NT2/D1 (cell line): ENCODE results near the gene PAQR8.

ENCODE experiments used
- DNase-seq: peaks from one replicate; pipeline ENCODE4 v3.0.0-alpha.2; 2011; ENCODE audit warnings: low read depth, low spot score
- H3K27me3 ChIP-seq: 2 replicates; pipeline ENCODE4 v1.6.0; 2011; ENCODE audit warnings: mild to moderate bottlenecking; ENCODE audit not compliant: insufficient read length, insufficient read depth
- H3K36me3 ChIP-seq: 2 replicates; pipeline ENCODE4 v1.6.1; 2011; ENCODE audit warnings: mild to moderate bottlenecking, low read length, mixed read lengths; ENCODE audit not compliant: insufficient read depth, insufficient read length
- H3K4me1 ChIP-seq: 2 replicates; pipeline ENCODE4 v1.5.1; 2011; ENCODE audit not compliant: insufficient read depth, insufficient read length
- H3K4me3 ChIP-seq: 2 replicates; pipeline ENCODE4 v1.5.1; 2011; ENCODE audit warnings: low read depth; ENCODE audit not compliant: insufficient read length
- H3K9ac ChIP-seq: 2 replicates; pipeline ENCODE4 v1.6.0; 2011; ENCODE audit warnings: low read depth; ENCODE audit not compliant: insufficient read length
- H3K9me3 ChIP-seq: 2 replicates; pipeline ENCODE4 v1.5.1; 2011; ENCODE audit warnings: mild to moderate bottlenecking, low read length; ENCODE audit not compliant: insufficient read depth
- SUZ12 ChIP-seq: IDR thresholded peaks from 2 replicates; pipeline ENCODE4 v1.6.1; 2011; ENCODE audit not compliant: insufficient read length, insufficient read depth; ENCODE audit errors: extremely low read depth
- YY1 ChIP-seq: IDR thresholded peaks from 2 replicates; pipeline ENCODE4 v1.6.1; 2011; ENCODE audit not compliant: insufficient read length, insufficient read depth
- ZNF274 ChIP-seq: IDR thresholded peaks from 2 replicates; pipeline ENCODE4 v1.6.1; 2011; ENCODE audit warnings: mild to moderate bottlenecking, low read depth, low read length

PAQR8 gene

DNA sequence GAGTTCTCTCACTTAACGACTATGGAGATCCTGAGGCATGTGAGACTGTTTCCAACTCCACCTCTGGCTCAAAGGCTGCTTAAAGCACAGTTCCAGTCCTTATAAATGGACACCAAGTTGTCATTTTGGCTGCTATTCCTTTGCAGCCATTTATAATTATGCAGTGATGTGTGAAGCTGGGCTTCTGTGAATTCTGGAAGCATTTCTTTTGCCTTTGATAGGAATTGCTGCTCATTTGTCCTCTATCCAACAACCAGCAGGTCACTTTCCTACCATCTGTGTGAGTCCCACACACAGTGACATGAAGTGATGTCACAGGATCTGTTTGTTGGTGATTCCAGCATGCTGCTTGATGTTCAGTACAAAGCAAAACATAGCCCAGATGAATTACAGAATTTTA, 29.6 kb downstream of the PAQR8 start:
- H3K4me1 ChIP-seq, result no peaks in the 10 kb centered on the region
- H3K9ac ChIP-seq, result no peak overlapping the region
- peaks cover 10% of the 10 kb centered on the region; the same call in 1 of the 2 replicates for H3K9me3 ChIP-seq
- H3K4me3 ChIP-seq, result no peak overlapping the region
- H3K27me3 ChIP-seq, result no peaks in the 10 kb centered on the region
- DNase-seq, result no peak
- H3K36me3 ChIP-seq, result no peaks in the 10 kb centered on the region
- TF ChIP-seq SUZ12 (no peak), YY1 (no peak), ZNF274 (no peak)

DNA sequence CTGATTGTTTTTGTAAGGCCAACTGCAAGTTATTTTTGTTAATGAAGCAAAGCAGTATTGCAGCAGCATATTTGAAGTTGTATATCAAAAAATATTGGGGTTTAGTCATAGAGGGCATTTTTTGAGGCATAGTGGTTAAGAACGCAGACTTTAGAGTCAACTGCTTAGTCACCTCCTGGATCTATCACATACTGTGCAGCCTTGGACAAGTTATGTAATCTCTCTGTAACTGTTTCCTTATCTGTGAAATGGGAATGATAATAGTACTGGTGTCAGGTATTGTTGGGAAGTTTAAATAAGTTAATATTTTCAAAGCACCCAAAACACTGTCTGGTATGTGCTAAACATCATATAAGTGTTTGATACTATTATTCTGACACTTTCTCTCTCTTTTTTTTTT, 31.0 kb downstream of the PAQR8 start:
- H3K36me3 ChIP-seq, result no peaks in the 10 kb centered on the region
- H3K9ac ChIP-seq, result no peak overlapping the region
- no peak for DNase-seq
- H3K9me3 ChIP-seq, result no peaks in the 10 kb centered on the region; the same call in 1 of the 2 replicates
- H3K4me1 ChIP-seq, result no peaks in the 10 kb centered on the region
- H3K27me3 ChIP-seq, result no peaks in the 10 kb centered on the region
- H3K4me3 ChIP-seq, result no peak overlapping the region
- TF ChIP-seq YY1 (no peak), SUZ12 (no peak), ZNF274 (no peak)

DNA sequence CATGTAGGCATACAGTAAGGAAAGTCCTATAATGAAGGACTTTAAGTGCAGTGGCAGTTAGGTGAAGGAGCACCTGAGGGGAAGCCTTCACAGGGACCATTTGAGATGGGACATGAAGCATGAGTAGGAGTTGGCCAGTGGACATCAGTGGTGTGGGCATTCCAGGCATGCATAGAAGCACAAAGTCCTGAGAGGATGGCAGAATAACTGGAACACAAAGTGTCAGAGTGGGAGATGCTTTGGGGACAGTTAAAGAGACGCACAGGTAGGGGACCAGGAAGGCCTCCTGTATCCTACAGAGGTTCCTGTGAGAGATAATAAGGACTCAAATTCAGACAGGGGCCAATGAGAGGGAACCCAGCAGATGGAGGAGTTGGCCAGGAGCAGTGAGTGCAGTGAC, 31.8 kb downstream of the PAQR8 start:
- no peak for DNase-seq
- Histone ChIP-seq H3K9me3 (no peaks in the 10 kb centered on the region), H3K36me3 (no peaks in the 10 kb centered on the region), H3K4me3 (no peak overlapping the region), H3K4me1 (no peaks in the 10 kb centered on the region), H3K9ac (no peak overlapping the region), H3K27me3 (no peaks in the 10 kb centered on the region)
- TF ChIP-seq YY1 (no peak), SUZ12 (no peak), ZNF274 (no peak)

DNA sequence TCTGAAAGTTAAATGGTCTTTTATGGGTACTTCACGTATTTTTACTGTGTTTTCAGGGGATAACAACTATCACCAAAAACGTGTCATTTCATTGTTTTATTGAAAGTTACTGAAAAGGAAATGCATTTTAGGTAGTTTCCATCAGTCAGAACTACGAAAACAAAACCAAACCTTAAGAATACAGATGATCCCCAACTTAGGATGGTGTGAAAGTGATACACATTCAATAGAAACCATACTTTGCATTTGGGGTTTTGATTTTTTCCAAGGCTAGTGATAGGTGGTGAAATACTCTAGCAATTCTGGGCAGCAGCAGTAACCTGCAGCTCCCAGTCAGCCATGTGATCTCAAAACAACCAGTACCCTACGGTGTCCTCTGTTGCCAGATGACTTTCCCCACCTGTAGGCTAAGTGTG, 32.3 kb downstream of the PAQR8 start:
- no peak for DNase-seq
- TF ChIP-seq ZNF274 (no peak), SUZ12 (no peak), YY1 (no peak)
- Histone ChIP-seq H3K4me3 (no peak overlapping the region), H3K27me3 (no peaks in the 10 kb centered on the region), H3K9ac (no peak overlapping the region), H3K9me3 (no peaks in the 10 kb centered on the region), H3K36me3 (no peaks in the 10 kb centered on the region), H3K4me1 (no peaks in the 10 kb centered on the region)

DNA sequence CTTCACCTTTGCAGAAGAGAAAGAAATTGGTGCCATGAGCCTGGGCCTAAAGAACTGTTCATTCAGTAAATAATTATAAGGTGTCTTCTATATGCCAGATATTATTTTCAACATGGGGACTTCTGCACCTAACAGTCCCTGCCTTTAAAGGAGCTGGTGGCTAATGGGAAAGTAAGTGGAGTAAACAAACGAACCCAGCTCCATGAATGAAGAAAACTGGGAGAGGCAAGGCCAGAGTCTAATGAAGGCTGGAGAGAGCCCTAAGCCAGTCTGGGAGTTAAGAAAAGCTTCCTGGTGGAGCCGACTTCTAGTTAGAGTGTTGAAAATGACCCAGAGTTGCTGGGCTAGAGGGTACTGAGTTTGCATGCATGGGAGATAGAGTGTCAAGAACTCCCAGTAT, 34.0 kb downstream of the PAQR8 start:
- no peaks in the 10 kb centered on the region for H3K9me3 ChIP-seq
- no peak overlapping the region for H3K9ac ChIP-seq
- no peak for DNase-seq
- H3K4me1 ChIP-seq, result no peaks in the 10 kb centered on the region
- H3K36me3 ChIP-seq, result no peaks in the 10 kb centered on the region
- TF ChIP-seq ZNF274, result no peak
- TF ChIP-seq SUZ12, result no peak
- TF ChIP-seq YY1, result no peak
- H3K4me3 ChIP-seq, result no peak overlapping the region
- H3K27me3 ChIP-seq, result no peaks in the 10 kb centered on the region

DNA sequence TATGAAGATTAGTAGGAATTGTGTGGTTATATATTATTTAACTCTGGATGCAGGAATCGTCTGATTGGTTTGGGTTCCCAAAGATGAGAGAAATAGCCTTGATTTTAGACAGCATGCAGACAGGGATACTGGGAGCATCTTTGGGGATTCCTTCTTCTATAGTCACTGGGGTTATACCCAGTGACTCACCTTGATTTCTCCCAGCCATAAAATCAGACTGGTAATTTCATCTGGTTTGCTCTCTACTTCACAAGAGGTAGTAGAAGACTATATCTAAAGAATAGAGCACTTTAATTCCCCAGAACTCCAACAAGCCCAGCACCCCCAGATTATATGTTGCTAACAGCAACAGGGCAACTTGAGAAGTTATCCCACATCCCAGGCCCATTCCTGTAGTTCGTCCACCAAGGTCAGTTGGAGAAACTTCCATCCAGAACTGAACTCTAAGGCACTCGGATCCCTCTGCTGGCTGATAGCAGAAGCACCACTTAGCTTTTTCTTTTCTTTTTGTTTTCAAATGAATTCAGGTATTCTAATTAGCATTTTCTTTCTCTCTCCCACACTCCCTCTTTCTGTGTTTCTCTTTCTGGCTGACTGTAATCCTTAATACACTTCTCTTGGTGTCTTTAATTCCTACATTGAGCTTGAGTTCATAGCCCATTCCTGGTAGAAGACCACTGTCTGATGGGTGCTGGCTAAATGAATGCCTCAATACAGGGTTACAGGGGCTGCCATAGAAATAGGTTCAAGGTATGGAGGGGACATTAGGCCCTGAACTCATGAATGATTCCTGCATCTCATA, 37.8 kb downstream of the PAQR8 start:
- Histone ChIP-seq H3K36me3 (peaks cover 4% of the 10 kb centered on the region), H3K27me3 (no peaks in the 10 kb centered on the region), H3K4me3 (no peak overlapping the region), H3K4me1 (no peaks in the 10 kb centered on the region), H3K9ac (no peak overlapping the region), H3K9me3 (no peaks in the 10 kb centered on the region)
- TF ChIP-seq SUZ12, result no peak
- no peak for TF ChIP-seq YY1
- no peak for TF ChIP-seq ZNF274
- DNase-seq, result no peak

DNA sequence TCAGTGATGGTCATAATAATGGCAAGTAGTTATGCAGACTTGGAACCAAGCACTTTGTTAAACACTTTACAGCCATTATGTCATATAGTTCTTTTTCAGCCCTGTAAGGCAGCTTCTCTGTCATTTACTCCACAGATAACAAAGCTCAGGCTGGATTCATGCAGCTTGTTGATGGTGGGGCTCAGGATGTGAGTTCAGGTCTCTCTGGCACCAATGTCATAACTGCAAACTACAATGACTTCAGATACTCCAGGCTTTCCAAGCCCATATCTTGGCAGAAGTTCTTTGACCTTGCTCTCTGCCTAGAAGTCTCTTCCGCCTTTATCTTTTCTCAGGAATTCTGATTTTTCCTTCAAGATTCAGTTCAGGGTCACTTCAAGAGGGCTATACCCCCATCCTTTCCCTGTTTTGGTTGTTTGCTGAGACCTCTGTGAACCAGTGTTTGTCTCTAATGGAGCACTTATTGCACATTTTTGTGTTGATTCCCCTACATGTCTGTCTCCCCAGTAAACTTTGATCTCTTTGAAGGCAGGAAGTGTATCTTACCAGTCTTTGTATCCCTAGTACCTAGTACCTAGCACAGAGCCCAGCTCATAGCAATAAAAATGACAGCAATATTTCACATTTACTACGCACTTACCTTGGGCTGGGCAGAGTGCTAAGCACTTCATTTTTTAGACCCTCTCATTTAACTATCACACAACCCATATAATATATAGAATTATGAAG, 38.5 kb downstream of the PAQR8 start:
- Histone ChIP-seq H3K9ac (no peak overlapping the region), H3K9me3 (no peaks in the 10 kb centered on the region), H3K27me3 (no peaks in the 10 kb centered on the region), H3K4me1 (no peaks in the 10 kb centered on the region), H3K36me3 (peaks cover 4% of the 10 kb centered on the region), H3K4me3 (no peak overlapping the region)
- DNase-seq, result no peak
- TF ChIP-seq YY1 (no peak), ZNF274 (no peak), SUZ12 (no peak)
